ENCODE results near the gene CCL18. TPM values are rescaled to one million over a fixed set of nuclear protein-coding genes. Genes with fewer than 3 reads are reported as not detected.
"Not testable (repeated sequence)": the region's sequence is repeated elsewhere in the genome, so short reads cannot be mapped to it uniquely, and the experiment has no call there.

CCL18 gene
- total RNA-seq, 2 donors from 2014 or later = not detected

DNA sequence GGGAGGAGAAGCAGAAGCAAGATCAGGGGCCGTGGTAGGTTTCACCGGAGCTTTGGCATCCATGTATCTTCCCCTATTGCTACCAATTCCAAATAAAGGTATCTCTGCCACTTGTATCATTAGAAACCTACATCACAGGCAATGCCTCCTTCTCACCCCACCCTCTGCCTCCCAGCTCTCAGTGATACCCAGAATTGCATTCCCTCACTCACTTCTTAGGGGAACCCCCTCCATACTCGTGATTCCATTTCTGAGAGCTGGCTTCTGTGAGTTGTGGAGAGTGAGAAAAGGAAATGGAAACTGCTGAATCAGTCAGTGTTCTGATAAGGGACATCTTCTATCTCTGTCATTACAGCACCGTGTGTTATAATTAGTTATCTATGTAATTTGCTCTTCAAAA is 28.2 kb downstream of the CCL18 start:
- H3K27ac Mint-ChIP-seq = no peak overlapping the region
- peaks cover 10% of the 10 kb centered on the region for H3K27me3 Mint-ChIP-seq (ENCODE audit: insufficient read depth)
- Histone ChIP-seq H3K4me1 (ENCODE audit: control insufficient read depth, insufficient read depth, low read length) (no peaks in the 10 kb centered on the region), H3K27me3 (ENCODE audit: control insufficient read depth, insufficient read depth, low read length, poor library complexity, severe bottlenecking) (no peaks in the 10 kb centered on the region), H3K36me3 (ENCODE audit: control insufficient read depth, insufficient read depth, low read length) (no peaks in the 10 kb centered on the region), H3K27ac (ENCODE audit: low read depth, low read length) (no peak overlapping the region), H3K4me3 (ENCODE audit: low read length) (no peak overlapping the region), H3K9me3 (ENCODE audit: control insufficient read depth, low read length) (no peaks in the 10 kb centered on the region), H3K9ac (ENCODE audit: extremely low read depth, low read length, poor library complexity, severe bottlenecking) (no peak overlapping the region)
- TF ChIP-seq, protein P1, sequence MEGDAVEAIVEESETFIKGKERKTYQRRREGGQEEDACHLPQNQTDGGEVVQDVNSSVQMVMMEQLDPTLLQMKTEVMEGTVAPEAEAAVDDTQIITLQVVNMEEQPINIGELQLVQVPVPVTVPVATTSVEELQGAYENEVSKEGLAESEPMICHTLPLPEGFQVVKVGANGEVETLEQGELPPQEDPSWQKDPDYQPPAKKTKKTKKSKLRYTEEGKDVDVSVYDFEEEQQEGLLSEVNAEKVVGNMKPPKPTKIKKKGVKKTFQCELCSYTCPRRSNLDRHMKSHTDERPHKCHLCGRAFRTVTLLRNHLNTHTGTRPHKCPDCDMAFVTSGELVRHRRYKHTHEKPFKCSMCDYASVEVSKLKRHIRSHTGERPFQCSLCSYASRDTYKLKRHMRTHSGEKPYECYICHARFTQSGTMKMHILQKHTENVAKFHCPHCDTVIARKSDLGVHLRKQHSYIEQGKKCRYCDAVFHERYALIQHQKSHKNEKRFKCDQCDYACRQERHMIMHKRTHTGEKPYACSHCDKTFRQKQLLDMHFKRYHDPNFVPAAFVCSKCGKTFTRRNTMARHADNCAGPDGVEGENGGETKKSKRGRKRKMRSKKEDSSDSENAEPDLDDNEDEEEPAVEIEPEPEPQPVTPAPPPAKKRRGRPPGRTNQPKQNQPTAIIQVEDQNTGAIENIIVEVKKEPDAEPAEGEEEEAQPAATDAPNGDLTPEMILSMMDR (conservative IDR thresholded peaks at IDR 0.05) = no peak
- H3K4me1 Mint-ChIP-seq = no peaks in the 10 kb centered on the region
- no peaks in the 10 kb centered on the region for H3K36me3 Mint-ChIP-seq (ENCODE audit: low read depth)
- WGBS, 2 experiments (ENCODE audit: insufficient coverage in 1 of 2, insufficient read length in 1 of 2) = 96% methylated on average over 2 of the region's 4 CpGs; no CpG with 5 or more reads in 1 of the 2 experiments
- no peak overlapping the region for H3K4me3 Mint-ChIP-seq
- no peaks in the 10 kb centered on the region for H3K9me3 Mint-ChIP-seq
- DNase-seq = no peak

DNA sequence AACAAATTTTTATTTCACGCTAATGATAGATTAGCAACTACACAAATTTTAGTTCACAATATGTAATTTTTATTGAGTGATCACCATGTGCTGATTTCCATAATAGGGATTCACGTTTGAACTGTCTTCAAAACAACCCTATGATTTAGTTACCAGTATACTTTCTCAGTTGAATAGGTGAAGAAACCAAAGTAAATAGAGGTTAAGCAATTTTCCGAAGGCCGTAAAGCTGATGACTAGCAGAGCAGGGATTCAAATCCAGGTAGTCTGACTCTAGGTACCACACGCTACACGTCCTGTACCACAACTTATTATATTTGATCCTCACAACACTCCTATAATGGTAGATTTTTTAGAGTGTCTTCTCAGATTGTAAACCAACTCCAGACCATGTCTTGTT is 28.6 kb downstream of the CCL18 start:
- not testable (repeated sequence) for H3K9me3 Mint-ChIP-seq; H3K27me3 ChIP-seq (ENCODE audit: control insufficient read depth, insufficient read depth, low read length, poor library complexity, severe bottlenecking); H3K36me3 Mint-ChIP-seq (ENCODE audit: low read depth); DNase-seq; H3K4me3 Mint-ChIP-seq; H3K4me1 ChIP-seq (ENCODE audit: control insufficient read depth, insufficient read depth, low read length); H3K27ac ChIP-seq (ENCODE audit: low read depth, low read length); H3K27ac Mint-ChIP-seq; H3K4me1 Mint-ChIP-seq; H3K36me3 ChIP-seq (ENCODE audit: control insufficient read depth, insufficient read depth, low read length); H3K9me3 ChIP-seq (ENCODE audit: control insufficient read depth, low read length); H3K4me3 ChIP-seq (ENCODE audit: low read length); H3K27me3 Mint-ChIP-seq (ENCODE audit: insufficient read depth); H3K9ac ChIP-seq (ENCODE audit: extremely low read depth, low read length, poor library complexity, severe bottlenecking)
- WGBS, 2 experiments (ENCODE audit: insufficient coverage in 1 of 2, insufficient read length in 1 of 2) = 95 to 100% methylated on average over 1 to 5 of the region's 6 CpGs

DNA sequence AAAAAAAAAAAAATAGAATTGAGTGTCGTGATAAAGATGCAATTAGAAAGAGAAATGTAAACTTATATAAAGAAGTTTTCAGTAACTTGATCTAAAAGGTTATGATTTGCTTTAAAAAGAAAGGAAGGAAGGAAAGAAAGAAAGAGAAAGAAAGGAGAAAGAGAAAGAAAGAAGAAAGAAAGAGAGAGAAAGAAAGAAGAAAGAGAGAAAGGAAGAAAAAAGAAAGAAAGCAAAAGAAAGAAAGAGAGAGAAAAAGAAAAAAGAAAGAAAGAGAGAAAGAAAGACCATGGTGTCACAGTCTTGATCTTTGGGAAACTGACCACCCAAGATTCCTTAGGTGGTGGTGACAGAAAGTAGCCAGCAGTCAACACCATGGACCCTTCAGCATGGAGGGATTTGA is 30.2 kb downstream of the CCL18 start:
- no peaks in the 10 kb centered on the region for H3K4me1 ChIP-seq (ENCODE audit: control insufficient read depth, insufficient read depth, low read length)
- no peak for DNase-seq
- 92% methylated on average over 1 of the region's 1 CpG; no CpG with 5 or more reads in 1 of the 2 experiments for WGBS, 2 experiments (ENCODE audit: insufficient coverage in 1 of 2, insufficient read length in 1 of 2)
- no peak overlapping the region for H3K4me3 ChIP-seq (ENCODE audit: low read length)
- Mint-ChIP-seq H3K27ac (no peak overlapping the region), H3K4me1 (no peaks in the 10 kb centered on the region), H3K4me3 (no peak overlapping the region), H3K36me3 (ENCODE audit: low read depth) (no peaks in the 10 kb centered on the region), H3K27me3 (ENCODE audit: insufficient read depth) (peaks cover 11% of the 10 kb centered on the region), H3K9me3 (no peaks in the 10 kb centered on the region)
- H3K9me3 ChIP-seq (ENCODE audit: control insufficient read depth, low read length) = no peaks in the 10 kb centered on the region
- TF ChIP-seq, protein P1 (conservative IDR thresholded peaks at IDR 0.05) = no peak
- H3K9ac ChIP-seq (ENCODE audit: extremely low read depth, low read length, poor library complexity, severe bottlenecking) = no peak overlapping the region
- H3K36me3 ChIP-seq (ENCODE audit: control insufficient read depth, insufficient read depth, low read length) = no peaks in the 10 kb centered on the region
- H3K27me3 ChIP-seq (ENCODE audit: control insufficient read depth, insufficient read depth, low read length, poor library complexity, severe bottlenecking) = peaks cover 6% of the 10 kb centered on the region
- no peak overlapping the region for H3K27ac ChIP-seq (ENCODE audit: low read depth, low read length)

DNA sequence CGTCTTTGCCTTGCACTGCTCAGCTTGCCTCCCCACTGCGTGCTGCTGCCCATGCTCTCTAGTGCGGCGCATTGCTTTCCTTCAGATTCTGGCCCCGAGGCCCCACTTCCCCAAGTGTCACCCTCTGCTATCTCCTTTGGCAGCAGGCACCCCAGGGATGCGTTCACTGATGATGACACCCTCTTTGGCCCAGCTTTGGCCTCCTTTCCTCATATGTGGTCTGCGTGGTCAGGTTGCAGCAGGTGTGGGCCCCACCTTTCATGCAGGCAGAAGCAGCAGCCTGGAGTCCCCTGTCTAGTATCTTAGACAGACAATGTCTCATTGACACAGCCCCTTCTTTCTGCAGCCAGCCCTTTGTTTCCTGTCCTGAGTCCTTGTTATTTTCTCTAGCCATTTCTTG is 30.7 kb downstream of the CCL18 start:
- no peaks in the 10 kb centered on the region for H3K4me1 Mint-ChIP-seq
- WGBS, 2 experiments (ENCODE audit: insufficient coverage in 1 of 2, insufficient read length in 1 of 2) = 90 to 95% methylated on average over 3 to 7 of the region's 7 CpGs
- no peak overlapping the region for H3K9ac ChIP-seq (ENCODE audit: extremely low read depth, low read length, poor library complexity, severe bottlenecking)

More for the DNA sequence above, 30.7 kb downstream of the CCL18 start:
- H3K4me1 ChIP-seq (ENCODE audit: control insufficient read depth, insufficient read depth, low read length) = no peaks in the 10 kb centered on the region
- Mint-ChIP-seq H3K27ac (no peak overlapping the region), H3K9me3 (no peaks in the 10 kb centered on the region), H3K27me3 (ENCODE audit: insufficient read depth) (peaks cover 15% of the 10 kb centered on the region), H3K4me3 (no peak overlapping the region), H3K36me3 (ENCODE audit: low read depth) (no peaks in the 10 kb centered on the region)
- no peaks in the 10 kb centered on the region for H3K9me3 ChIP-seq (ENCODE audit: control insufficient read depth, low read length)
- no peak for DNase-seq
- no peaks in the 10 kb centered on the region for H3K36me3 ChIP-seq (ENCODE audit: control insufficient read depth, insufficient read depth, low read length)
- TF ChIP-seq, protein P1 (conservative IDR thresholded peaks at IDR 0.05) = no peak
- H3K27ac ChIP-seq (ENCODE audit: low read depth, low read length) = no peak overlapping the region
- no peak overlapping the region for H3K4me3 ChIP-seq (ENCODE audit: low read length)
- peaks cover 11% of the 10 kb centered on the region for H3K27me3 ChIP-seq (ENCODE audit: control insufficient read depth, insufficient read depth, low read length, poor library complexity, severe bottlenecking)

Data from endodermal cell (in vitro differentiated cells).